Stimulated activated memory B cell treated with anti-CD40 and anti-IgM and Interleukin-4, amounts not matched to agents 10 μg/mL and 1 μg/mL and 100 μg/mL, for 72 hours (primary cell): Measurements from ENCODE around the gene POLN.

ENCODE experiments used
- ATAC-seq: fragments of 150-1000 bp; cut with Tn5 transposase; 2 replicates; pipeline ENCODE4 v1.10.0; 2021
- H3K27ac Mint-ChIP-seq: one replicate; pipeline ENCODE4 v1.8.0; 2022; ENCODE audit warnings: mild to moderate bottlenecking, mixed read lengths
- H3K27me3 Mint-ChIP-seq: one replicate; pipeline ENCODE4 v1.8.0; 2022; ENCODE audit warnings: mixed read lengths
- H3K36me3 Mint-ChIP-seq: one replicate; pipeline ENCODE4 v1.8.0; 2022; ENCODE audit warnings: mixed read lengths
- H3K4me1 Mint-ChIP-seq: one replicate; pipeline ENCODE4 v1.8.0; 2022; ENCODE audit warnings: mixed read lengths
- H3K4me3 Mint-ChIP-seq: one replicate; pipeline ENCODE4 v1.8.0; 2022; ENCODE audit warnings: mild to moderate bottlenecking, moderate library complexity, mixed read lengths
- H3K9me3 Mint-ChIP-seq: one replicate; pipeline ENCODE4 v1.8.0; 2022; ENCODE audit warnings: mixed read lengths

POLN gene

GRCh38 chr4:2241410-2242353 lies at the start of gene POLN, which contains the start of gene HAUS3:
POLN (minus strand) TSS chr4:2242121; CDS start chr4:2229231, 12,890 bp downstream.
HAUS3 (minus strand) TSS chr4:2242121; CDS start chr4:2240946, 1,175 bp downstream.
- no peaks in the 10 kb centered on the region for H3K9me3 Mint-ChIP-seq
- H3K36me3 Mint-ChIP-seq = peaks cover 16% of the 10 kb centered on the region
- H3K4me3 Mint-ChIP-seq = peak within 1 kb of the TSS; percentile 91
- peaks cover 59% of the 10 kb centered on the region for H3K4me1 Mint-ChIP-seq
- H3K27ac Mint-ChIP-seq = peak within 1 kb of the TSS; percentile 84
- peak; percentile 99 for ATAC-seq
- no peaks in the 10 kb centered on the region for H3K27me3 Mint-ChIP-seq

- peaks cover 20% of the 10 kb centered on the region for H3K4me1 Mint-ChIP-seq
- peak overlapping the region; percentile 66 for H3K4me3 Mint-ChIP-seq
- H3K27ac Mint-ChIP-seq = peak overlapping the region; percentile 70
- ATAC-seq = peak; percentile 82
- H3K27me3 Mint-ChIP-seq = no peaks in the 10 kb centered on the region
- no peaks in the 10 kb centered on the region for H3K36me3 Mint-ChIP-seq
- H3K9me3 Mint-ChIP-seq = peaks cover 3% of the 10 kb centered on the region
Observed at GRCh38 chr4:2290974-2291704, 49.2 kb upstream of the POLN start.

GRCh38 chr4:2290488-2290887 lies 48.6 kb upstream of the POLN start:
- Mint-ChIP-seq H3K36me3 (no peaks in the 10 kb centered on the region), H3K27me3 (no peaks in the 10 kb centered on the region), H3K27ac (peak overlapping the region; percentile 70), H3K4me1 (peaks cover 20% of the 10 kb centered on the region), H3K9me3 (peaks cover 3% of the 10 kb centered on the region), H3K4me3 (no peak overlapping the region)
- no peak for ATAC-seq

- Mint-ChIP-seq H3K27ac (no peak overlapping the region), H3K27me3 (no peaks in the 10 kb centered on the region), H3K9me3 (peaks cover 3% of the 10 kb centered on the region), H3K4me3 (no peak overlapping the region), H3K4me1 (peaks cover 20% of the 10 kb centered on the region), H3K36me3 (no peaks in the 10 kb centered on the region)
- ATAC-seq = no peak
Observed at GRCh38 chr4:2289955-2290333, 48.0 kb upstream of the POLN start.

- Mint-ChIP-seq H3K27me3 (no peaks in the 10 kb centered on the region), H3K9me3 (peaks cover 3% of the 10 kb centered on the region), H3K4me1 (peaks cover 20% of the 10 kb centered on the region), H3K27ac (no peak overlapping the region), H3K36me3 (no peaks in the 10 kb centered on the region), H3K4me3 (no peak overlapping the region)
- ATAC-seq = no peak
Observed at GRCh38 chr4:2289311-2289954, 47.5 kb upstream of the POLN start.

GRCh38 chr4:2288051-2288541 lies 46.2 kb upstream of the POLN start:
- H3K4me1 Mint-ChIP-seq = peaks cover 20% of the 10 kb centered on the region
- H3K36me3 Mint-ChIP-seq = no peaks in the 10 kb centered on the region
- H3K27ac Mint-ChIP-seq = no peak overlapping the region
- no peak for ATAC-seq
- no peaks in the 10 kb centered on the region for H3K27me3 Mint-ChIP-seq
- no peak overlapping the region for H3K4me3 Mint-ChIP-seq
- peaks cover 2% of the 10 kb centered on the region for H3K9me3 Mint-ChIP-seq

GRCh38 chr4:2287594-2287915 lies 45.6 kb upstream of the POLN start:
- no peaks in the 10 kb centered on the region for H3K27me3 Mint-ChIP-seq
- no peak overlapping the region for H3K27ac Mint-ChIP-seq
- peaks cover 2% of the 10 kb centered on the region for H3K9me3 Mint-ChIP-seq
- H3K4me3 Mint-ChIP-seq = no peak overlapping the region
- no peak for ATAC-seq
- H3K36me3 Mint-ChIP-seq = no peaks in the 10 kb centered on the region
- H3K4me1 Mint-ChIP-seq = peaks cover 20% of the 10 kb centered on the region

- H3K36me3 Mint-ChIP-seq = no peaks in the 10 kb centered on the region
- H3K4me3 Mint-ChIP-seq = no peak overlapping the region
- no peaks in the 10 kb centered on the region for H3K27me3 Mint-ChIP-seq
- no peak for ATAC-seq
- H3K27ac Mint-ChIP-seq = no peak overlapping the region
- peaks cover 2% of the 10 kb centered on the region for H3K9me3 Mint-ChIP-seq
- peaks cover 25% of the 10 kb centered on the region for H3K4me1 Mint-ChIP-seq
Observed at GRCh38 chr4:2286904-2287593, 45.1 kb upstream of the POLN start.

GRCh38 chr4:2285613-2286381 lies 43.9 kb upstream of the POLN start:
- peaks cover 29% of the 10 kb centered on the region for H3K4me1 Mint-ChIP-seq
- ATAC-seq = no peak

GRCh38 chr4:2284934-2285612 lies 43.2 kb upstream of the POLN start:
- H3K4me1 Mint-ChIP-seq = peaks cover 24% of the 10 kb centered on the region
- ATAC-seq = no peak
- no peak overlapping the region for H3K4me3 Mint-ChIP-seq
- H3K27me3 Mint-ChIP-seq = no peaks in the 10 kb centered on the region
- no peak overlapping the region for H3K27ac Mint-ChIP-seq
- H3K36me3 Mint-ChIP-seq = no peaks in the 10 kb centered on the region
- peaks cover 2% of the 10 kb centered on the region for H3K9me3 Mint-ChIP-seq

More at GRCh38 chr4:2285613-2286381, 43.9 kb upstream of the POLN start:
- Mint-ChIP-seq H3K4me3 (no peak overlapping the region), H3K9me3 (peaks cover 2% of the 10 kb centered on the region), H3K36me3 (no peaks in the 10 kb centered on the region), H3K27ac (no peak overlapping the region), H3K27me3 (no peaks in the 10 kb centered on the region)

- H3K4me1 Mint-ChIP-seq = peaks cover 19% of the 10 kb centered on the region
- H3K36me3 Mint-ChIP-seq = no peaks in the 10 kb centered on the region
- H3K4me3 Mint-ChIP-seq = no peak overlapping the region
- no peak overlapping the region for H3K27ac Mint-ChIP-seq
- no peak for ATAC-seq
- H3K27me3 Mint-ChIP-seq = no peaks in the 10 kb centered on the region
- H3K9me3 Mint-ChIP-seq = peaks cover 2% of the 10 kb centered on the region
Observed at GRCh38 chr4:2284161-2284933, 42.4 kb upstream of the POLN start.

- H3K27me3 Mint-ChIP-seq = no peaks in the 10 kb centered on the region
- peaks cover 2% of the 10 kb centered on the region for H3K9me3 Mint-ChIP-seq
- peak overlapping the region; percentile 87 for H3K27ac Mint-ChIP-seq
- no peaks in the 10 kb centered on the region for H3K36me3 Mint-ChIP-seq
- H3K4me1 Mint-ChIP-seq = peaks cover 19% of the 10 kb centered on the region
- H3K4me3 Mint-ChIP-seq = no peak overlapping the region
- ATAC-seq = no peak
Observed at GRCh38 chr4:2283199-2283711, 41.3 kb upstream of the POLN start.
